Fibroblast of the aortic adventitia (primary cell): ENCODE measurements around the gene USP16. TPM values are rescaled to one million over a fixed set of nuclear protein-coding genes. Genes with fewer than 3 reads are reported as not detected.
A peak's percentile ranks its signal among the peaks of the same experiment; 100 is the strongest.

Source experiments
- DNase-seq: peaks from one replicate; pipeline ENCODE4 v3.0.0-alpha.2; 2010; ENCODE audit warnings: low read depth
- H3K4me3 ChIP-seq: 2 replicates; pipeline ENCODE4 v1.5.1; 2011; ENCODE audit warnings: low read depth, mild to moderate bottlenecking, control low read depth, low read length, moderate library complexity
- total RNA-seq: library from RNA; depleted of rRNA; stranded (reverse); fragments of >200 nt; gene quantifications from 2 replicates; pipeline ENCODE4 v1.2.3, GENCODE V29; 2012; ENCODE audit warnings: low replicate concordance
- TF ChIP-seq, protein P1 (sequence below): IDR thresholded peaks from 2 replicates; pipeline ENCODE4 v1.5.1; 2011; ENCODE audit warnings: mild to moderate bottlenecking, low read length, control low read depth, inconsistent platforms; ENCODE audit not compliant: insufficient read depth

Gene USP16
- total RNA-seq, 1 donor = 50.9 TPM

DNA sequence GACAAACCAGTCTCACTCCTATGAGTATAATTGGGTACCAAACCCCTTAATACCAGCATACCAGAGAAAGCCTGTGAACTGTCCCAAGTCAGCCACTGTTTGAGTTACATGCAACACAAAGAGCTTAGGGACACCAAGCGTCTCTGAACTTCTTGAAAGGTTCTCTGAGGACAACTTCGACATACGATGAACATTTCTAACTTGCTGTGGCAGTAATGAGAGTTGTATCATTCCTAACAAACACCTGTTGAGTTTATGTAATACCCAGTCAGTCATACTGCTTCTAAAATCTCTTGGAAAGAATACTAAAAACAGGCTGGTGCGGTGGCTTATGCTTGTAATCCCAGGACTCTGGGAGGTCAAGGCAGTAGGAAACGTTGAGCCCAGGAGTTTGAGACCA, 30.6 kb downstream of the USP16 start:
- H3K4me3 ChIP-seq = no peak overlapping the region
- TF ChIP-seq, protein P1, sequence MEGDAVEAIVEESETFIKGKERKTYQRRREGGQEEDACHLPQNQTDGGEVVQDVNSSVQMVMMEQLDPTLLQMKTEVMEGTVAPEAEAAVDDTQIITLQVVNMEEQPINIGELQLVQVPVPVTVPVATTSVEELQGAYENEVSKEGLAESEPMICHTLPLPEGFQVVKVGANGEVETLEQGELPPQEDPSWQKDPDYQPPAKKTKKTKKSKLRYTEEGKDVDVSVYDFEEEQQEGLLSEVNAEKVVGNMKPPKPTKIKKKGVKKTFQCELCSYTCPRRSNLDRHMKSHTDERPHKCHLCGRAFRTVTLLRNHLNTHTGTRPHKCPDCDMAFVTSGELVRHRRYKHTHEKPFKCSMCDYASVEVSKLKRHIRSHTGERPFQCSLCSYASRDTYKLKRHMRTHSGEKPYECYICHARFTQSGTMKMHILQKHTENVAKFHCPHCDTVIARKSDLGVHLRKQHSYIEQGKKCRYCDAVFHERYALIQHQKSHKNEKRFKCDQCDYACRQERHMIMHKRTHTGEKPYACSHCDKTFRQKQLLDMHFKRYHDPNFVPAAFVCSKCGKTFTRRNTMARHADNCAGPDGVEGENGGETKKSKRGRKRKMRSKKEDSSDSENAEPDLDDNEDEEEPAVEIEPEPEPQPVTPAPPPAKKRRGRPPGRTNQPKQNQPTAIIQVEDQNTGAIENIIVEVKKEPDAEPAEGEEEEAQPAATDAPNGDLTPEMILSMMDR = no peak
- DNase-seq = no peak

DNA sequence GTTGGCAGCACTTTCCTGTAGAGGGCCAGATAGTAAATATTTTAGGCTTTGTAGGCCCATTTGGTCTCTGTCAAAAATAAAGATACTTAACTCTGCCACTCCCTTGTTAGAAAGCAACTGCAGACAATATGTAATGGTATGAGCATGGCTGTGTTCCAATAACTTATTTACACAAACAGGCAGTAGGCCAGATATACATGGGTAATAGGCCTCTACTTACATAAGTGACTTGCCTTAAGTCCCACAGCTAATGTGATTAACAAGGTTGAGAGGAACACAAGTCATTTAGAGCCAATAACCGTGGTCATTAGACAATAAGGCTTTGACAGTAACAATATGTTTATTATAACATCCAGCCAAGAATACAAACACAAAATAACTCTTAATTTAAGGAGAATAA, 31.5 kb downstream of the USP16 start:
- H3K4me3 ChIP-seq = no peak overlapping the region
- DNase-seq = no peak
- TF ChIP-seq, protein P1 = no peak

DNA sequence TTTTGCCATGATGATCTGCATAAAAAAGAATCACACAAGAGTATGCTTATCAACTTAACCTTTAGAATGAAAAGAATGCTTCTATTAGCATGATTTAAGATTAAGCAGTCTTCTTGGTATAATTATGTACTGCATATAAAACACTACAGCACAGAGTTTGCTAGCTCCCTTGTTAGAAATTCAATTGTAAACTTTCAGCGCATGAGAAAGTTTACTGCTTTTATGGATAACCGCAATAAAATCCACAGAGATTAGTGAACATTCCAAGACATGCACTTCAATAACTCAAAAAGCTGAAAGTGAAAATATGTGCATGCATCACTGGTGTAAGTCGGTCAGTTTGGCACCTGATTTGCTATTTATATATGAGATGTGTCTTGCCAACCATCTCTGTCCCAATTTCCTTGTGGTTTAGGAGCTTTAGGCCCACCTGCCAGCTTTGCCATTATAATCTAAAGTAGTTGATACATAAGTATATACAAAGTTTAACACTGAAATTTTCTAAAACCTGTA, 32.1 kb downstream of the USP16 start:
- TF ChIP-seq, protein P1 = no peak
- H3K4me3 ChIP-seq = no peak overlapping the region
- DNase-seq = no peak

DNA sequence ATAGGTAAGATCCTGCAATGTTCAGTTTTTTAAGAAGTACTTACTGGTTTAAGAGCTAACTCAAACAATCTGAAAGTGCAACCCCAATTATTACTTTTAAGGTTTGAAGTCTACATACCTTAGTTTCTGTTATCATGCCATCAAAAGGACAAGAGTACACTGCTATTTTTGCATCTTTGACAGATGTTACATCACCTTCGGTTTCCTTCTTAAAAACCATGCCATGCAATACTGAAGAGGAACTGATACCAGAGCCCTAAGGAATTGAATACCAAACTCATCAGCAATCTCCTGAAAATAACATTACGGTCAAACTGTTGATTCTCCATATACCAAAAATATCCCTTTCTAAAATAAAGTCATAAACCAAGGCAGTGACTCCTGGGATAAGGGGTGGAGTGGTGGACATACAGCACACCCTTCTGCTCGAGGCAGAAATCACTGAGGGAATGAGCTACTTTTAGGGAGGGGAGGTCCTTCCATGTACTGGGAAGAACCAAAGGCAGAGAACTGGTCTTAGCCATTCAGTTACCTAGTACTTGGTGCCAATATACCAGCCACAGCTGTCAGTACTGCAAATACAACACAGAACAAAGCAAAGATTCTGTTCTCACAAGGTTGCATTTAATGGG, 40.5 kb downstream of the USP16 start:
- no peak overlapping the region for H3K4me3 ChIP-seq
- TF ChIP-seq, protein P1 = no peak
- DNase-seq = no peak

DNA sequence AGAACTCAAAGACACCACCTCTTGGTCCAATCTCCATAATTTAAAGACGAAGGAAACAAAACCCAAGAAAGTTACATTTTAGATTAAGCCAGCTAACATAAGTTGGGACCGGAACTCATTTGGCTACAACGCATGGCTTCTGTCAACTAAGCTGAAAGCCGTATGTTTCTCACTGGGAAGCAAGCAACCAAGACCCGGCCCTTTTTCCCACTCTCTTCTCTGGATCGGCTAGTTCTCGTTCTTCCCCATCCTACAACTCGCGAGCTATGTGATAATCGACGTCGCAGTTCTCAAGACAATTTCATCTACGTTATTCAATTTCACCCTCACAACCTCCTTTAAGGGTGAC, 48.4 kb downstream of the USP16 start:
- peak overlapping the region; percentile 96 for H3K4me3 ChIP-seq
- DNase-seq = peak; percentile 49
- TF ChIP-seq, protein P1 = no peak

DNA sequence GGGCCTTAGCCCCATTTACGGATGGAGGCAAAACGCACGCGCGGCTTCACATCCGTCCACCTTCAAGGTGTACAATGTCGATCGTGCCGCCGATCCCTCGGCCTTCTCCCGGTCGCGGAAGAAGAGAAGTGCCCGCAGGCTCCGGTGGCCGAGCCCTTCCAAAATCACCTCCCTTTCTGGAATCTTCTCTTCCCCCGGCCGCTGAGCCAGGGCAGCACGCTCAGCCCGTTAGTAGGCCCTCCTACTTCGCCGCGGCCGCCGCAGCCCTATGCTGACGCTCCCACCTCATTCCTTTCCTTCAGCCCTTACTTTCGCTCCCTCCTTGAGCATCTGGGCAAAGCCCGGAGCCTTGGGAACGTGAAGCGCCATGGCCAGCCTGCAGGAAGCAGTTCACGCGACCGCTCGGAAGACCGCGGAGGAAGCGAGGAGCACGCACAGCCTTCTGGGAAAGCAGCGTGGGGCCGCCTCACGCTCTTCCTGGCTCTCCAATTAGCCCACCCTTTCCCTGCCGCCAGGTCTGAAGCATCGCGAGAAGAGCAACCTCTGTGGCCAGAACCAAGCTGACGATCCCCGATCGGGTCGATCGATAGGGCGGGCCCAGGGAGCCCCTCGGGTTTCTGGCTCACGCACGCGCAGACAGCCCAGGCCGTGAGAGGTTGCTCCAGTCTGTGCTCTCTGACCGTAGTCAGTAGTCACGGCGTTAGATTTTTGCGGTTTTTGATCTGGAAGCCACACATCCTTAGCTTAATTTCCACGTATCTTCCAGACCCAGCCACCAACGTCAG, 48.9 kb downstream of the USP16 start, which contains the start of gene CCT8:
Gene CCT8, minus strand, starts transcription at position 427 of the 785 bp plus-strand sequence. Its CDS starts 58 bp downstream, at position 369.
- TF ChIP-seq, protein P1 = no peak
- peak; percentile 100 for DNase-seq
- H3K4me3 ChIP-seq = peak within 1 kb of the TSS; percentile 96
